Vagina (tissue), 2 donors: ENCODE data around the gene C10orf88. TPM values are rescaled to one million over a fixed set of nuclear protein-coding genes. Genes with fewer than 3 reads are reported as not detected.
"Not testable (repeated sequence)": the region's sequence is repeated elsewhere in the genome, so short reads cannot be mapped to it uniquely, and the experiment has no call there.

Experiments
- DNase-seq, 2 donors: peaks; one replicate each; pipeline ENCODE4 v3.0.0-alpha.2; 2017; ENCODE audit errors: extremely low spot score in 2 of 2
- H3K27ac ChIP-seq: fragments of 200-600 bp; sonication (generic); one replicate; pipeline ENCODE4 v1.5.1; 2019
- H3K27me3 ChIP-seq: fragments of 200-600 bp; sonication (generic); one replicate; pipeline ENCODE4 v1.5.1; 2019
- H3K36me3 ChIP-seq, 2 donors: fragments of 200-600 bp; sonication (generic); one replicate each; pipeline ENCODE4 v1.5.1; 2017 to 2019
- H3K4me1 ChIP-seq: fragments of 200-600 bp; sonication (generic); one replicate; pipeline ENCODE4 v1.5.1; 2019
- H3K4me3 ChIP-seq, 2 donors: fragments of 200-600 bp; sonication (generic); 1 replicate in 1 of 2; 2 replicates in 1 of 2; pipeline ENCODE4 v1.5.1; 2016 to 2019
- H3K9me3 ChIP-seq: fragments of 200-600 bp; sonication (generic); one replicate; pipeline ENCODE4 v1.5.1; 2019
- POLR2A ChIP-seq, 2 donors: fragments of 450-650 bp; IDR thresholded peaks; one replicate each; pipeline ENCODE4 v1.6.1; 2017; ENCODE audit warnings: antibody characterized with exemption in 2 of 2, mild to moderate bottlenecking in 2 of 2, moderate library complexity in 2 of 2
- POLR2AphosphoS5 ChIP-seq, 2 donors: sonication (generic); formaldehyde crosslinking; IDR thresholded peaks; one replicate each; pipeline ENCODE4 v1.9.0; 2017; ENCODE audit warnings: antibody characterized with exemption in 2 of 2, mild to moderate bottlenecking in 2 of 2, low read depth in 1 of 2; ENCODE audit not compliant: insufficient read depth in 1 of 2
- intact Hi-C: fragments of 100-400 bp; cut with DNase I; formaldehyde crosslinking; loops from one replicate; pipeline ENCODE4 v1.15.1; 2023
- total RNA-seq: library from RNA; depleted of rRNA; stranded (reverse); fragments of >200 nt; gene quantifications from one replicate; pipeline ENCODE4 v1.2.3, GENCODE V29; 2016
- TF ChIP-seq, protein P1 (sequence below), 3 experiments: fragments of 450-650 bp in 2 of 3; fragments of 200-600 bp in 1 of 3; sonication (generic) in 1 of 3; IDR thresholded peaks; one replicate each; pipeline ENCODE4 v1.5.1; 2017 to 2019; ENCODE audit warnings: antibody characterized with exemption in 3 of 3, mild to moderate bottlenecking in 2 of 3, moderate library complexity in 2 of 3

Gene C10orf88
- total RNA-seq, 1 donor from 2014 or later = 5.6 TPM

- H3K36me3 ChIP-seq = no peaks in the 10 kb centered on the region
- intact Hi-C loops = no loop called here
- no peaks in the 10 kb centered on the region for H3K9me3 ChIP-seq
- no peaks in the 10 kb centered on the region for H3K27me3 ChIP-seq
- DNase-seq = no peak
- H3K4me3 ChIP-seq = no peak overlapping the region
- no peaks in the 10 kb centered on the region for H3K4me1 ChIP-seq
- TF ChIP-seq POLR2AphosphoS5 (IDR thresholded peaks at IDR 0.05; ENCODE audit: insufficient read depth in 1 of 2, low read depth in 1 of 2) (no peak), POLR2A (IDR thresholded peaks at IDR 0.05) (no peak)
- TF ChIP-seq, protein P1, sequence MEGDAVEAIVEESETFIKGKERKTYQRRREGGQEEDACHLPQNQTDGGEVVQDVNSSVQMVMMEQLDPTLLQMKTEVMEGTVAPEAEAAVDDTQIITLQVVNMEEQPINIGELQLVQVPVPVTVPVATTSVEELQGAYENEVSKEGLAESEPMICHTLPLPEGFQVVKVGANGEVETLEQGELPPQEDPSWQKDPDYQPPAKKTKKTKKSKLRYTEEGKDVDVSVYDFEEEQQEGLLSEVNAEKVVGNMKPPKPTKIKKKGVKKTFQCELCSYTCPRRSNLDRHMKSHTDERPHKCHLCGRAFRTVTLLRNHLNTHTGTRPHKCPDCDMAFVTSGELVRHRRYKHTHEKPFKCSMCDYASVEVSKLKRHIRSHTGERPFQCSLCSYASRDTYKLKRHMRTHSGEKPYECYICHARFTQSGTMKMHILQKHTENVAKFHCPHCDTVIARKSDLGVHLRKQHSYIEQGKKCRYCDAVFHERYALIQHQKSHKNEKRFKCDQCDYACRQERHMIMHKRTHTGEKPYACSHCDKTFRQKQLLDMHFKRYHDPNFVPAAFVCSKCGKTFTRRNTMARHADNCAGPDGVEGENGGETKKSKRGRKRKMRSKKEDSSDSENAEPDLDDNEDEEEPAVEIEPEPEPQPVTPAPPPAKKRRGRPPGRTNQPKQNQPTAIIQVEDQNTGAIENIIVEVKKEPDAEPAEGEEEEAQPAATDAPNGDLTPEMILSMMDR (IDR thresholded peaks at IDR 0.05) = no peak
- H3K27ac ChIP-seq = no peak overlapping the region
Measured at GRCh38 chr10:122930140-122930539, 23.9 kb downstream of the C10orf88 start.

GRCh38 chr10:122915700-122916099, 38.3 kb downstream of the C10orf88 start:
- H3K27me3 ChIP-seq = no peaks in the 10 kb centered on the region
- intact Hi-C loops = no loop called here
- H3K9me3 ChIP-seq = no peaks in the 10 kb centered on the region
- no peak overlapping the region for H3K4me3 ChIP-seq
- TF ChIP-seq POLR2AphosphoS5 (IDR thresholded peaks at IDR 0.05; ENCODE audit: insufficient read depth in 1 of 2, low read depth in 1 of 2) = no peak
- no peak for TF ChIP-seq POLR2A (IDR thresholded peaks at IDR 0.05)
- TF ChIP-seq, protein P1 (IDR thresholded peaks at IDR 0.05) = no peak
- H3K4me1 ChIP-seq = no peaks in the 10 kb centered on the region
- DNase-seq = no peak
- no peaks in the 10 kb centered on the region for H3K36me3 ChIP-seq
- H3K27ac ChIP-seq = no peak overlapping the region

GRCh38 chr10:122911889-122912484, 42.0 kb downstream of the C10orf88 start:
- TF ChIP-seq POLR2AphosphoS5 (IDR thresholded peaks at IDR 0.05; ENCODE audit: insufficient read depth in 1 of 2, low read depth in 1 of 2) = no peak
- TF ChIP-seq POLR2A (IDR thresholded peaks at IDR 0.05) = no peak
- TF ChIP-seq, protein P1 (IDR thresholded peaks at IDR 0.05) = no peak

DNA sequence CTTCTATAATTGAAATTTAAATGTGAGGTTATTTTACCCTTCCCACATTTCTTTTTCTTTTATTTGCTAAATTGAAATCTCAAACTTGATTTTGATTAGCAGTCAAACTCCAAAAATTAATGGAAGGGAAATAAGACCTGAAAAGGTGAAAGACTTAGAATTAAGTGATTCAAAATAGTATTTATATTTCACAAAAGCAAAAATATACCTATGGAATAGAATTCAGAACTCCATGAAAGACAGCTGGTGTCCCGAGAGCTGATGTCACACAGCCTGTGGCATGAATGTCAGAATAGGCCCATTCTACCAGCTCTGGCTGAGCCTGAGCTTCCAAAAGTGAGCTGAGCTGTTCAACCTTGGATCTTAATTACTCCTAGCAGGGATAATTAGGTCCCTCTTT, 43.7 kb downstream of the C10orf88 start, which contains the start of gene FAM24A:
TSS of gene FAM24A (plus strand) at position 301 of the 400 bp plus-strand sequence. CDS start 1,025 bp downstream, outside the sequence.
- H3K4me3 ChIP-seq = no peak within 1 kb of the TSS
- H3K27me3 ChIP-seq = no peaks in the 10 kb centered on the region
- H3K4me1 ChIP-seq = no peaks in the 10 kb centered on the region
- intact Hi-C loops = no loop called here
- H3K36me3 ChIP-seq = no peaks in the 10 kb centered on the region
- no peaks in the 10 kb centered on the region for H3K9me3 ChIP-seq
- TF ChIP-seq POLR2A (IDR thresholded peaks at IDR 0.05) (no peak), POLR2AphosphoS5 (IDR thresholded peaks at IDR 0.05; ENCODE audit: insufficient read depth in 1 of 2, low read depth in 1 of 2) (no peak)
- TF ChIP-seq, protein P1 (IDR thresholded peaks at IDR 0.05) = no peak
- DNase-seq = no peak
- H3K27ac ChIP-seq = no peak within 1 kb of the TSS

More at GRCh38 chr10:122911889-122912484, 42.0 kb downstream of the C10orf88 start:
- intact Hi-C loops = no loop called here
- no peaks in the 10 kb centered on the region for H3K9me3 ChIP-seq
- no peak for DNase-seq
- no peak overlapping the region for H3K27ac ChIP-seq
- no peaks in the 10 kb centered on the region for H3K4me1 ChIP-seq
- H3K27me3 ChIP-seq = no peaks in the 10 kb centered on the region
- no peak overlapping the region for H3K4me3 ChIP-seq
- no peaks in the 10 kb centered on the region for H3K36me3 ChIP-seq

DNA sequence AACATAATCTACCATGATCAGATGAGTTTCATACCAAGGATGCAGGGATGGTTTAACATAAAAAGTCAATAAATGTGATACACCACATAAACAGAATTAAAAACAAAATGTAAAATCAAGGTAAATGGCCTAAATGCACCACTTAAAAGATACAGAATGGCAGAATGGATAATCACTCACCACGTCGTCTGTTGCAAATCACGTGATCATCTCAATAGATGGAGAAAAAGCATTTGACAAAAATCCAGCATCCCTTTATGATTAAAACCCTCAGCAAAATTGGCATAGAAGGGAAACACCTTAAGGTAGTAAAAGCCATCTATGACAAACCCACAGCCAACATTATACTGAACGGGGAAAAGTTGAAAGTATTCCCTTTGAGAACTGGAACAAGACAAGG, 50.2 kb downstream of the C10orf88 start:
- H3K27me3 ChIP-seq, H3K27ac ChIP-seq, intact Hi-C loops, H3K4me1 ChIP-seq, H3K9me3 ChIP-seq, H3K4me3 ChIP-seq, H3K36me3 ChIP-seq, DNase-seq: not testable (repeated sequence)
